SU-DHL-6 (cell line): ENCODE results near the gene TMPRSS9.

Experiments
- H2AFZ ChIP-seq: fragments of 200-600 bp; sonication (generic); 2 replicates; pipeline ENCODE4 v1.6.1; 2014; ENCODE audit warnings: low read depth, mild to moderate bottlenecking, moderate library complexity, mixed read lengths, antibody characterized with exemption, low read length; ENCODE audit not compliant: severe bottlenecking
- H3F3A ChIP-seq: fragments of 200-600 bp; shearing (Covaris generic); 2 replicates; pipeline ENCODE4 v1.6.0; 2016; ENCODE audit warnings: antibody characterized with exemption, mild to moderate bottlenecking; ENCODE audit not compliant: insufficient read depth
- H3K27ac ChIP-seq: fragments of 200-600 bp; sonication (generic); 2 replicates; pipeline ENCODE4 v1.5.1; 2016; ENCODE audit warnings: low read depth, mild to moderate bottlenecking, low read length, moderate library complexity, mixed read lengths
- H3K27me3 ChIP-seq: fragments of 200-600 bp; sonication (generic), shearing (Covaris generic); 2 replicates; pipeline ENCODE4 v1.6.0; 2014; ENCODE audit warnings: mild to moderate bottlenecking, low read length
- H3K36me3 ChIP-seq: fragments of 200-600 bp; sonication (generic); 2 replicates; pipeline ENCODE4 v1.6.1; 2014; ENCODE audit warnings: mild to moderate bottlenecking, low read length, mixed read lengths
- H3K4me2 ChIP-seq: fragments of 300-600, 200-600 bp; shearing (Covaris generic), sonication (generic); 2 replicates; pipeline ENCODE4 v1.6.0; 2014; ENCODE audit warnings: low read length, low read depth, mild to moderate bottlenecking; ENCODE audit not compliant: poor library complexity, severe bottlenecking
- H3K4me3 ChIP-seq: fragments of 200-600 bp; sonication (generic); 2 replicates; pipeline ENCODE4 v1.5.1; 2014; ENCODE audit warnings: antibody characterized with exemption, low read length, mild to moderate bottlenecking, mixed read lengths; ENCODE audit not compliant: insufficient read depth, poor library complexity, severe bottlenecking
- H3K79me2 ChIP-seq: fragments of 200-600 bp; sonication (generic); 2 replicates; pipeline ENCODE4 v1.6.1; 2014; ENCODE audit warnings: mild to moderate bottlenecking, low read length, moderate library complexity; ENCODE audit not compliant: insufficient read depth
- H3K9ac ChIP-seq: fragments of 200-600 bp; sonication (generic); 2 replicates; pipeline ENCODE4 v1.7.0; 2014; ENCODE audit warnings: mild to moderate bottlenecking, low read length
- H3K9me2 ChIP-seq: fragments of 200-600 bp; sonication (generic); replicated peaks from 2 replicates; pipeline ENCODE4 v1.6.1; 2014; ENCODE audit warnings: low read length; ENCODE audit not compliant: insufficient read depth
- H3K9me3 ChIP-seq: fragments of 200-600 bp; sonication (generic); 2 replicates; pipeline ENCODE4 v1.6.1; 2014; ENCODE audit warnings: low read length, mixed read lengths; ENCODE audit not compliant: insufficient read depth
- H4K20me1 ChIP-seq: fragments of 200-600 bp; sonication (generic); 2 replicates; pipeline ENCODE4 v1.6.1; 2014; ENCODE audit warnings: low read depth, mild to moderate bottlenecking, antibody characterized with exemption, low read length, moderate library complexity, mixed read lengths
- CTCF ChIP-seq: fragments of 200-600 bp; sonication (generic); IDR thresholded peaks from one replicate; pipeline ENCODE4 v1.5.1; 2017; ENCODE audit warnings: antibody characterized with exemption, mild to moderate bottlenecking, low read length, moderate library complexity; ENCODE audit not compliant: insufficient read depth, poor library complexity, severe bottlenecking
- EZH2phosphoT487 ChIP-seq: fragments of 200-600 bp; sonication (generic), shearing (Covaris generic); conservative IDR thresholded peaks from 2 replicates; pipeline ENCODE4 v1.6.1; 2018; ENCODE audit warnings: mild to moderate bottlenecking, antibody characterized with exemption, low read length, moderate library complexity, mixed read lengths

Gene TMPRSS9

GRCh38 chr19:2323707-2324106 lies 36.4 kb upstream of the TMPRSS9 start:
- no peak overlapping the region for H3K9ac ChIP-seq
- H3F3A ChIP-seq, result peaks cover 6% of the 10 kb centered on the region; the same call in 1 of the 2 replicates
- H3K4me2 ChIP-seq, result no peak overlapping the region
- H3K27me3 ChIP-seq, result no peaks in the 10 kb centered on the region
- H3K9me3 ChIP-seq, result no peaks in the 10 kb centered on the region
- H3K27ac ChIP-seq, result no peak overlapping the region
- TF ChIP-seq EZH2phosphoT487 (no peak), CTCF (no peak)
- no peaks in the 10 kb centered on the region for H3K9me2 ChIP-seq
- H3K4me3 ChIP-seq, result no peak overlapping the region
- peaks cover 26% of the 10 kb centered on the region for H3K79me2 ChIP-seq
- no peaks in the 10 kb centered on the region for H4K20me1 ChIP-seq
- H2AFZ ChIP-seq, result no peak overlapping the region
- no peaks in the 10 kb centered on the region for H3K36me3 ChIP-seq

- Histone ChIP-seq H3K27me3 (no peaks in the 10 kb centered on the region), H3K79me2 (peaks cover 33% of the 10 kb centered on the region), H3K4me3 (no peak overlapping the region), H4K20me1 (no peaks in the 10 kb centered on the region), H3K9ac (peak overlapping the region; percentile 0; the same call in 1 of the 2 replicates), H3K9me2 (no peaks in the 10 kb centered on the region), H3F3A (peaks cover 6% of the 10 kb centered on the region; the same call in 1 of the 2 replicates), H3K9me3 (no peaks in the 10 kb centered on the region), H3K4me2 (peak overlapping the region; percentile 14), H3K36me3 (no peaks in the 10 kb centered on the region), H2AFZ (no peak overlapping the region), H3K27ac (peak overlapping the region; percentile 29; the same call in 1 of the 2 replicates)
- TF ChIP-seq EZH2phosphoT487 (no peak), CTCF (no peak)
Observed at GRCh38 chr19:2324220-2324948, 35.7 kb upstream of the TMPRSS9 start.

GRCh38 chr19:2325281-2326046 lies 34.6 kb upstream of the TMPRSS9 start:
- no peaks in the 10 kb centered on the region for H3K9me3 ChIP-seq
- no peaks in the 10 kb centered on the region for H3K9me2 ChIP-seq
- peaks cover 6% of the 10 kb centered on the region; the same call in 1 of the 2 replicates for H3F3A ChIP-seq
- TF ChIP-seq CTCF, result no peak
- no peak for TF ChIP-seq EZH2phosphoT487
- H3K9ac ChIP-seq, result no peak overlapping the region
- no peak overlapping the region for H3K4me3 ChIP-seq
- no peaks in the 10 kb centered on the region for H4K20me1 ChIP-seq
- H3K27me3 ChIP-seq, result no peaks in the 10 kb centered on the region
- peak overlapping the region; percentile 29; the same call in 1 of the 2 replicates for H3K27ac ChIP-seq
- H3K79me2 ChIP-seq, result peaks cover 33% of the 10 kb centered on the region
- no peak overlapping the region for H2AFZ ChIP-seq
- H3K4me2 ChIP-seq, result peak overlapping the region; percentile 23
- no peaks in the 10 kb centered on the region for H3K36me3 ChIP-seq
